GM19099 (cell line): ENCODE data around the gene BICRAL.

Experiments used
- POLR2A ChIP-seq: IDR thresholded peaks from 3 replicates; pipeline ENCODE4 v1.6.1; 2011; ENCODE audit warnings: low read depth; ENCODE audit not compliant: insufficient read length; ENCODE audit errors: extremely low read depth

The BICRAL gene

DNA sequence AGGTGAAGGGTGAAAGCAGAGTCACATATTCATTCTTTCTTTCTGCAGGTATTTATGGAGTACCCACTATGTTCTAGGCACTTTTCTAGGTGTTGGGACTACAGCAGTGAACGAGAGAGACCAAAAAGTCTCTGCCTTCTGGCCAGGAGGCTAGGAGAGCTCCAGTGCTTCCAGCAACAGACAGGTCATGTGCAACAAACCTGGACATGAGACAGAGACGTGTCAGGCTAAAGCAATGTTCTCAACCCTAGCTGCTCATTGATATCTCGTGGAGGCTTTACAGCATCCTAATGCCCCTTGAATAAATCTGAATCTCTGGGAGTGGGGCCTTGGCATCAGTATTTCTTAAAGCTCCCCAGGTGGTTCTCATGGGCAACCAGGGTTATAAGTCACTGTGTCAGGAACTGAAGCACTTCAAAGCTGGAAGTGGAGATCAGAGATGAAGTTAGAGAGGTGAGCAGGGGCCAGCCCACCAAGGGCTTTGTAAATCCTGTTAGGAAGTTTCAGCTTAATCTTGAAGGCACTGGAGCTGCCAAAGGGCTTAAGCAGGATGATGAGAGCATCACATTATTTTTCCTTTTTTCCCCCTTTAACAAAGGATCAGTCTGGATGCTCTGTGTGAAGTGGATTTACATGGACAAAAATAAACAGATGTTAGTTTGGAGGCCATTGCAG lies 23.0 kb upstream of the BICRAL start:
- TF ChIP-seq POLR2A = no peak

DNA sequence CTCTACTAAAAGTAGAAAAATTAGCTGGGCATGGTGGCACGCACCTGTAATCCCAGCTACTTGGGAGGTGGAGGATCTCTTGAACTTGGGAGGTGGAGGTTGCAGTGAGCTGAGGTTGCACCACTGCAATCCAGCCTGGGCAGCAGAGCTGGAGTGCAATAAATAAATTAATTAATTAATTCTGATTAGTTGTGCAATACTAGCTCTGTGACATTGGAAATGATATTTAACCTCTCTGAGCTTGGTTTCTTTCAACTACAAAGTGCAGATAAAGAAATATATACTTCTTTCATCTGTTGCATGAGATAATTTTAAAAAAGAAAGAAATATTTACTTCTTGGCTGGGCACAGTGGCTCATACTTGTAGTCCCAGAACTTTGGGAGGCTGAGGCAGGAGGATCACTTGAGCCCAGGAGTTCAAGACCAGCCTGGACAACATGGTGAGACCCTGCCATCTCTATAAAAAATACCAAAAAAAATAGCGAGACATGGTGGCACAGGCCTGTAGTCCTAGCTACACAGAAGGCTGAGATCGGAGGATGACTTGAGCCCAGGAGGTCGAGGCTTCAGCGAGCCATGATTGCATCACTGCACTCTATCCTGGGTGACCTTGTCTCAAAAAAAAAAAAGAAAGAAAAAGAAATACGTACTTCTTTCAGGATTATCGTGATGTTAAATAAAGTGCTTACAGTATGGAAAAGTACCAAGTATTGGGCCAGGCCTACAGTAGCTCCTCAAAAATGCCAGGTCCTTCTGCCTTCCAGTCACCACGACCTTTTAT lies 20.4 kb upstream of the BICRAL start:
- TF ChIP-seq POLR2A = no peak

DNA sequence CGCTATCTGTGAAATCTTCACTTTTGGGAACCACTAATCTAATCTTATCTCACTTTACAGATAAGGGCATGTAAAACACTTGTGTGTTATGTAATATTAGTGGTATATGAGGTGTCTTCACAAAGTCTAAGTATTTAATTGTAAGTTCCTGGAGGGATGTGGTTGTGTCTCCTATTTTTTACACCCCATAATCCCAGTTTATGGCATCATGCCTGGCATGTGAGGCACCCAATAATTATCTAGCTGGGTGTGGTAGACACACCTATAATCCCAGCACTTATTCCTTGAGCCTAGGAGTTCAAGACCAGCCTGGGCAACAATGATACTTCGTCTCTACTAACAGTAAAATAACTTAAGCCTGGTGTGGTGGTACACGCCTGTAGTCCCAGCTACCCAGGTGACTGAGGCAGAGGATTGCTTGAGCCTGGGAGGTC lies 19.4 kb upstream of the BICRAL start:
- TF ChIP-seq POLR2A = no peak

DNA sequence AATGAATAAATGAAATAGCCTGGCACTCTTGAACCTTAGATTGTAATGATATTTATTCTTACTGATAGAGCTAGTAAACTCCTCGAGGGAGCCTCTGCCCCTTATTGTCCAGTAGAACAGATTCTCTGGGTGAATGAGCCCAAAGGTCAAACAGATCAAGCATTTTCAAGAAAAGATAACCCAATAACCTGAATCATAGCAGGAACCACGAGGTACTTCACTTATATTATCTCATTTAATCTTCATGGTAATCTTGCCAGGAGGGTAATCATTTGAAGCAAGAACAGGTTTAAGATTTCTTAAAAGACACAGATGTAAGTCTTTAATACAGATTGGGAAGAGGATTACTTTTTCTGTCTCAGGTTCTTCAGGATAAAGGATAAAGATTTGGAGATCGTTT lies 18.9 kb upstream of the BICRAL start:
- TF ChIP-seq POLR2A = no peak

DNA sequence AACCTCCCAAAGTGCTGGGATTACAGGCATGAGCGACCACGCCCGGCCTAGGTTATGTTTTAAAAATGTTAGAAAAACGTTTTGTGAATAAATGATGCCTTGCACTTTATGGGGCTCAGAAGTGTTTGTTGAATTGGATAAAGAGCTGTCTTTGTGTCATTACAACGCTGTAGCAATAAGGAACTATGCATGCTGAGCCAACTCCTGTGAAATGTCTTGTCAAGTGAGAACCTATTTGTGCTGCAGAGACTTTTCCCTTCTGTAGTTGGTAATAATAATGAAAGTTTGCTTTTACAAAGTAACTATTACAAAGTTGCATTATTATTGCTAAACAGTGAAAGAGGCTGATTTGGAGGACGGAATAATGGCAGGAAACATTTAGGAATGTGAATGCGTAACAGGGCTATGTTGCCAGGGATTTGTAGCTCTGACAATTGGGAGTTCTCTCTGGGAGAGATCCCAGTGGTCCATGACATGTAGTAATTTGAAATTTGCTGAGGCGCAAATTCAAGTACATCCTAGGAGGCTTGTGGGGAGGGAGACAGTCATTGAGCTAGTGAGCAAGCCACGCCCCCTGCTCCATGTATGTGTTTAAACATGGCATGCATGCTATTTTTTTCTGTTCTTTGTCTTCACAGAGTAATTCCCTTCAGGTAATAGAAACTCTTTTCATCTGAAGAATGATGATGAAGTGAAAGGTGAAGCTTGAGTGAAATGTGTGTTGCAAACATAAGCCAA lies 16.8 kb upstream of the BICRAL start:
- TF ChIP-seq POLR2A = no peak

DNA sequence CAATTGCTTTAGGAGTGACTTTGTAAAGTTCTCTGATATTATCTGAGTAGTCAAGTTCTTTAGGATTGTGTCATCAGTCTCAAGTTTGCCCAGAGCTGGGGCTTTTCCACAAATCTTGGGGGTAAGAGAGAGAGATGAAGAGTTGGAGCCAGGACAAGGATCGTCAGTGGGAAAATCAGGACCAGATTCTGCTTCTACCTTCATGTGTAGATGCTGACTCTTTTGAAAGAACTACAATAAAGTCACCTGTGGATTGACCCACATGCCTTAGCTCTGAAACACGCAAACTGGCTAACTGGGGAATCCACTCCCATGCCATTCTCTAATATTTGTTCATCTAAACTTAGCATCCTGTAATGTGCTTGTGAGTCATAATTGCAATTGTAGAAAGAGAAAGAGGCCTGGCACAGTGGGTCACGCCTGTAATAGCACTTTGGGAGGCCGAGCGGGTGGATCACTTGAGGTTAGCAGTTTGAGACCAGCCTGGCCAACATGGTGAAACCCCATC lies 15.6 kb upstream of the BICRAL start:
- no peak for TF ChIP-seq POLR2A

DNA sequence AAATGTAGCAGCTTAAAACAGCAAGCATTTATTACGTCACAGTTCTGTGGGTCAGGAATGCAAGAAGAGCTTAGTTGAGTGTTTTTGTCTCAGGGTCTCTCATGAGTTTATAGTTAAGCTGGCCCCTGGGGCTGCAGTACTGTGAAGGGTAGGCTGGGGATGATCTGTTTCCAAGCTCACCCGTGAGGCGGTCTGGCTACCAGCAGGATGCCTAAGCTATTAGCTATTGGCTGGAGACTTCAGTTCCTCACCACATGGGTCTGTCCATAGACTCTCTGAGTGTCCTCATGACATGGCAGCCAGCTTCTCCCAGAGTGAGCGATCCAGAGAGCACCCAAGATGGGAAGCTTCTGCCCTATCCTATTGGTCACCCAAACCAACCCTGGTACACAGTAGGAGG lies 12.8 kb upstream of the BICRAL start:
- no peak for TF ChIP-seq POLR2A

DNA sequence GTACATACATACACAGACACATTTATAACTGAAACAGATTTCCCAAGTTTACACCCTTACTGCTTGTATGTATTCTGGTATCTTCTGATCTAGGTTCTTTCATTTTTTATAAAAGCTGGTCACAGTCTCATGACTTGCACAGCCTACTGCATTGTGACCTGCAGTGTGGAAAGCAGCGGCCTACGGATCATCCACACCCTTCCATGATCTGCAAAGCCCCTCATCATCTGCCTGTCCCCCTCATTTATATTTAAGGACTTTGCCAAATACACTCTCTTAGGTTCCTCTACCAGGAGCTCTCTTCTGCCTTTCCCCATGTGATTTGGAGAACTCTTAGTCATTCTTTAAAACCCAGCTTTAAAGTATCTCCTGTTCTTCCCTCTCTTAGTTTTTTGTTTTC lies 12.0 kb upstream of the BICRAL start:
- TF ChIP-seq POLR2A = no peak

DNA sequence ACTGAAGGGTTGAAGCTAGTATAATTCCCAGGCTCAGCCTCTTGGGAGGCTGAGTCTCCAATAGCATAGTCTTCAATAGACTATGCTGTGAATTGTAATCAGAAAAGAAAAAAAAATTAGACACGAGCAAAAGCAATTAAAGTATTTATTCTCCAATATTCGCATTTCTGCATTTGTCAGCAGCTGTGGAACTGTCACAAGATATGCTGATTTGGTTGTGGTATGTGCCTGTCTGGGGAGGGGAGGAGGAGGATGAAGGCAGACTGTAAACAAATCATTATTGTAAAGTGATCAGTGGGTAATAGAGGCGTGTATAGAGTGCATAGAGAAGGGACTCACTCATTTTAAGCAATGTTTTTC lies 10.1 kb upstream of the BICRAL start:
- TF ChIP-seq POLR2A = no peak

DNA sequence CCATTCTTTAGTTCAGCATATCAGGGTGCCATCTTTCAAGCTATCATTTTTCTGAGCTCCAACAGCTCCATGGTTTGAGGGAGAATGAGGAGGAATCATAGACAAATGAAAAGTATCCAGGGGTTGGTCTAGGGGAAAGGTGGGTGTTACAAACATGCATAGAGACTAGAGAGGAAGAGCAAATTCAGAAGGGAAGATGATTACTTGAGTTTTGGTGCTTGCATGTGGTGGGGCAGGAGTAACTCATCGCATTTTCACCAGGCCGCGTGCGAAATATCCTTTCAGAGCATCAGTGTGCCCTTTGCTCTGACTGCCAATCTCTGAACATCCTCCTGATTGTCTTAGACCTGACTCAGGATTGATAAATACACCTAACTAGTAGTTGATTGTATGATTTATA lies 7.7 kb upstream of the BICRAL start:
- no peak for TF ChIP-seq POLR2A

DNA sequence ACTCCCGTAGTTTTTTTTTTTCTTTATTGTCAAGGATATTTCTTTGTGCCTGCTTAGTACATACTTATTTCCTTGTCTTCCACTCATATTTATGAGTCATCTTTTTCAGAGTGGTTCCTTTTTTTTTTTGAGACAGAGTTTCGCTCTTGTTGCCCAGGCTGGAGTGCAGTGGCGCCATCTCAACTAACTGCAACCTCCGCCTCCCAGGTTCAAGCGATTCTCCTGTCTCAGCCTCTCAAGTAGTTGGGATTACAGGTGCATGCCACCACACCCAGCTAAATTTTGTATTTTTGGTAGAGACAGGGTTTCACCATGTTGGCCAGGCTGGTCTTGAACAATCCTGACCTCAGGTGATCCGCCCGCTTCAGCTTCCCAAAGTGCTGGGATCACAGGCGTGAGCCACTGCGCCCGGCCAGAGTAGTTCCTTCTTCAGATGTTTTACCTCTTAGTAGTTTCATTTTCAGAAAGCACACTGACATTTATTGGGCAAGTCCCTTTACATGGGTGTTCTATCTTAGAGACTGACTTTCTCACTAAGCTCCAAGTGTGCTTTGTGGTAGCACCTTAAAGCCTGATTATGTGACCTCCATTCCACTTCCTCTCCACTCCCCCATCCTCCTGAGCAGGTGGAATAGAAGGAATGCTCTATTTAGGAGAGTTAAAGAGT lies 6.9 kb upstream of the BICRAL start:
- peak; percentile 54 for TF ChIP-seq POLR2A

DNA sequence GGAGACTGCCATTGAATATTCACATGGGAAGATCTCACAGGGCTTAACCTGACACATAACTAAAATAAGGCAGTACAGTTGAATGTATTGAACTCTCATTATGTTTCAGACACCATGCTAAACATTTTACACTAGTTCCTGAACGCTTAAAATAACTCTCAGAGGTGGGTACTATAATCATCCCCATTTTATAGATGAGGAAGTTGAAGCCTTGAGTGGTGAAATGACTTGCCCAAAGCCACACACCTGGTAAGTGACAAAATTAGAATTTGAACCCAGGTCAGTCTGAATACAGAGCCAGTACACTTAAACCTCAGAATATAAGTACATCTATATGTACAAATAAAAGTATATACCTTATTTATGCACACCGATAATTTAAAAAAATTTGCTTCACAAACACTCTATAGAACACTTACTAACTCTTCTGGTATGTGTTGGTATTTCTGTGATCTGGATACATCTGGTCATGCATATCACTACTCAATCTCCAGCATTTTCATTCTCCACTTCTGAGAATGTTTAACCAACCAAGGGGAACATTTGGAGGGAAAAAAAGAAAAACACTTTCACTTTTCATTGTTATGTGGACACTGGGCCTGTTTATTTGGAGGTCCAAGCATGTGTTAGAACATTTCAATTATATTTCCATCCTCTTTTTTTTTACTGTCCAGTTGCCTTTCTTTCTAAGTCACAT lies 4.6 kb upstream of the BICRAL start:
- TF ChIP-seq POLR2A = no peak

DNA sequence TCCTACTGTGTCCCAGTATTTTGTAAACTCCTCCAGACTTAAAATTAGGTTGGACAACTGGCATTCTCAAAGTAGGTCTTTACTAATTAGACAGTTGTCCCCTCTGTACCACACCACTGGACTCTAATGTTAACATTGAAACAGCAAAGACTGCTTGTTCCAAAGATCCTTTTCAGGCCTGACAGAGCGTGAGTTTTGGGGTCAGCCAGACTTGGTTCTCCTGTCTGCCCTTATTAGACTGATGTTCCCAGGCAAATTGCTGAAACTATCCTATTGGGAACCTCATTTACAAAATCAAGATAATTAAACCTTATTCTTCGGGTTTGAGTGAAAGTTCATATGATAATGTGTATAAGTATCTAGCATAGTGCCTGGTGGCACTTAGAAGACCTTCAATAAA lies 3.7 kb upstream of the BICRAL start:
- no peak for TF ChIP-seq POLR2A

DNA sequence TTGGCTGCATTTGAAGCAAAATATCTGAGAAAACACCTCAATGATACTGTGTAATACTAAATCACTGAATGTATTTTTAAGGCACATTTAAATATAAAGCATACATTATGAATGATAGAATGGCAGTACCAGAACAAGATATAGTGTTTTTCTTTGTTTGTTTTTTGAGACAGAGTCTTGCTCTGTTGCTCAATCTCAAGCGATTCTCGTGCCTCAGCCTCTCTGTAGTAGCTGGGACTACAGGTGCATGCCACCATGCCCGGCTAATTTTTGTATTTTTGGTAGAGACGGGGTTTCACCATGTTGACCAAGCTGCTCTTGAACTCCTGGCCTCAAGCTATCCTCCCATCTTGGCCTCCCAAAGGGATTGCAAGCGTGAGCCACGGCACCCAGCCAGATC lies 2.3 kb upstream of the BICRAL start:
- TF ChIP-seq POLR2A = no peak

DNA sequence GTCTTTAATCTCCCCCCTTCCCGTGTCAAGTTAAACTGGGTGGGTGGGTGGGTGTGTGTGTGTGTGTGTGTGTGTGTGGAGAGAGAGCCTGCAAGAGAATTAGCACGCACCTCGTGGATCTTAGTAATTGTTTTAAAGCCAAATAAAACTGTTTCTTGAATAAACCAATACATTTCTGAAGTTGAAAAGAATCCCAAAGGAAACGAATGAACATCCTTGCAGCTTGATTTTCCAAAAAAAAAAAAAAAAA lies 381 bp upstream of the BICRAL start:
- TF ChIP-seq POLR2A = no peak

DNA sequence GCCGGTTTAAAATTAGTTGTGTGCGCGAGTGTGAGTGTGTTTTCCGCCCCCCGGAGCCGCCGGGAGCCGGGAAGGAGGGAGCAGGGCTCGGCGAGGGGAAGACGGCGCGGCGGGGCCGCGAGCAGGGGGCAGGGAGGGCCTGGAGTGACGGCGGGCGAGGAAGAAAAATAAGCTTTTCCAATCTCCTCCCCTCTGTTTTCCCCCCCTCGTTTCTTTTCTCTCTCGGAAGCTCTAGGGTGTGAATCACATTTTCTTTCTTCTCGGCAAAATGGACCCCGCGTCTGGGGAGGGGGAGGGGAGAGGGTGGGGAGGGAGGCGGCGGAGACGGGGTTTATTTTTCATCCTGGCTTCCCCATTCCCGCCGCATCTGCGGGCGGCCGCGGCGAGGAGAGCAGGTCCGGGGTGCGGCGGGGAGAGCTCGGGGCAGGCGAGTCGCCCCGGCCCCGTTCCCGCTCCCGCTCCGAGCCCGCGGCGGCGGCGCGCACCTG lies 881 bp downstream of the BICRAL start:
- peak; percentile 74 for TF ChIP-seq POLR2A
